DMS79 (cell line): ENCODE data around the gene AVL9.
"Not testable (repeated sequence)": the region's sequence is repeated elsewhere in the genome, so short reads cannot be mapped to it uniquely, and the experiment has no call there.

Experiments
- DNase-seq: peaks from one replicate; lab custom pipeline; 2025; lab: John Stamatoyannopoulos, UW

AVL9 gene

GRCh38 chr7:32591938-32592337 is 96.6 kb downstream of the AVL9 start:
- DNase-seq = peak; percentile 43

GRCh38 chr7:32592701-32593100 is 97.4 kb downstream of the AVL9 start:
- DNase-seq = no peak

- no peak for DNase-seq
These were observed 99.7 kb downstream of the AVL9 start for GRCh38 chr7:32594965-32595490.

- DNase-seq = not testable (repeated sequence)
These were observed 105.9 kb downstream of the AVL9 start for GRCh38 chr7:32601196-32601595.

GRCh38 chr7:32602470-32602869 is 107.2 kb downstream of the AVL9 start:
- no peak for DNase-seq

- not testable (repeated sequence) for DNase-seq
These were observed 108.2 kb downstream of the AVL9 start for GRCh38 chr7:32603492-32603891.

GRCh38 chr7:32604047-32604446 is 108.8 kb downstream of the AVL9 start:
- not testable (repeated sequence) for DNase-seq

GRCh38 chr7:32605032-32605431 is 109.7 kb downstream of the AVL9 start:
- DNase-seq = no peak

- DNase-seq = no peak
These were observed 114.2 kb downstream of the AVL9 start for GRCh38 chr7:32609463-32609862.

GRCh38 chr7:32611201-32612099 is 116.2 kb downstream of the AVL9 start:
- DNase-seq = no peak

GRCh38 chr7:32616625-32617024 is 121.3 kb downstream of the AVL9 start:
- DNase-seq = no peak

- DNase-seq = no peak
These were observed 123.2 kb downstream of the AVL9 start for GRCh38 chr7:32618470-32618869.

- DNase-seq = no peak
These were observed 123.7 kb downstream of the AVL9 start for GRCh38 chr7:32618987-32619386.

- not testable (repeated sequence) for DNase-seq
These were observed 124.1 kb downstream of the AVL9 start for GRCh38 chr7:32619416-32619815.

- no peak for DNase-seq
These were observed 135.7 kb downstream of the AVL9 start for GRCh38 chr7:32631021-32631420.

GRCh38 chr7:32631590-32632497 is 136.6 kb downstream of the AVL9 start:
- not testable (repeated sequence) for DNase-seq

- DNase-seq = not testable (repeated sequence)
These were observed 138.2 kb downstream of the AVL9 start for GRCh38 chr7:32633446-32633845.

- not testable (repeated sequence) for DNase-seq
These were observed 139.6 kb downstream of the AVL9 start for GRCh38 chr7:32634798-32635393.

- not testable (repeated sequence) for DNase-seq
These were observed 141.6 kb downstream of the AVL9 start for GRCh38 chr7:32636725-32637462.

GRCh38 chr7:32637611-32638010 is 142.3 kb downstream of the AVL9 start:
- not testable (repeated sequence) for DNase-seq
